ENCODE data around the gene RNF223.

DNA sequence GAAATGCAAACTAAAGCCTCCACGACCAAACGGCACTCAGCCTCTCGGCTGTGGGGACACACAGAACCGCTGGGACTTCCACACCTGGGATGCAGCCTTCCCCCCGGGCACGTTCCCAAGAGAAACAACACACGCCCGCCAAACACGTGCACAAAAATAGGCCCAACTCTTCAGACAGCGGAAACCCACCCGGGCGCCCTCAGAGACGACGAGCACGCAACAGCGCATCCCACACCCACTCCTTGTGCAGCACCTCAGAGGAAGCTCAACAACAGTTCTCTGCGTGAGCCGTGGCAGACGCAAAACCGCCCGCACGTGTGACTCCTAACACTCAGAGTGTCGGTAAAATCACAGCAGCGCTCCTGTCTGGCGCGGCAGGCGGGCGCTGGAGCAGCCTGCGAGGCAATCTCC lies 36.5 kb upstream of the RNF223 start:
- TF ChIP-seq GATA2 (IDR thresholded peaks at IDR 0.05; ENCODE audit: low read depth, low read length) (no peak), GATA3 (IDR thresholded peaks at IDR 0.05; ENCODE audit: low read depth, low read length) (no peak)
